ENCODE results near the gene NOXRED1.
"Not testable (repeated sequence)": the region's sequence is repeated elsewhere in the genome, so short reads cannot be mapped to it uniquely, and the experiment has no call there.

NOXRED1 gene

DNA sequence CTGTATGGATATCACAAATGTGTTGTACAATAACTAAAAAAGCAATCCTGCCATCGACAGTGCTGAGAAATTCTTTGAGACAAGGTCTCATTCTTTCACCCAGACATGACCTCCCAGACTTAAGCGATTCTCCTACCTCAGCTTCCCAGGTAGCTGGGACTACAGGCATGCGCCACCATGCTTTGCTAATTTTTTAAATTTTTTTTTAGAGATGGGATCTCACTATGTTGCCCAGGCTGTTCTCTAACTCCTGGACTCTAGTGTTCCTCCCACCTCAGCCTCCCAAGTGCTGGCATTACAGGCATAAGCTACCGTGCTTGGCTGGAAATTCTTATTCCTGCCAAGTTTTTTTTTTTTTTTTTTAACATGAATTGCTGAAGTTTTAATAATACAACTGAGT, 16.5 kb upstream of the NOXRED1 start:
- peaks cover 31% of the 10 kb centered on the region for H3K36me3 ChIP-seq (ENCODE audit: control insufficient read depth, insufficient read depth, low read length)
- H3K27me3 ChIP-seq (ENCODE audit: control insufficient read depth, insufficient read depth, low read length): no peaks in the 10 kb centered on the region
- H3K9ac ChIP-seq (ENCODE audit: low read length): no peak overlapping the region
- H3K4me1 ChIP-seq (ENCODE audit: control insufficient read depth, insufficient read depth, low read length): no peaks in the 10 kb centered on the region
- H3K27ac ChIP-seq (ENCODE audit: low read depth, low read length): no peak overlapping the region
- H3K4me3 ChIP-seq (ENCODE audit: low read length): no peak overlapping the region

- no peaks in the 10 kb centered on the region for H3K4me1 ChIP-seq (ENCODE audit: control insufficient read depth, insufficient read depth, low read length)
- peaks cover 31% of the 10 kb centered on the region for H3K36me3 ChIP-seq (ENCODE audit: control insufficient read depth, insufficient read depth, low read length)
- no peak overlapping the region for H3K9ac ChIP-seq (ENCODE audit: low read length)
- H3K4me3 ChIP-seq (ENCODE audit: low read length): no peak overlapping the region
- H3K27ac ChIP-seq (ENCODE audit: low read depth, low read length): no peak overlapping the region
- H3K27me3 ChIP-seq (ENCODE audit: control insufficient read depth, insufficient read depth, low read length): no peaks in the 10 kb centered on the region
These were observed 15.3 kb upstream of the NOXRED1 start for GRCh38 chr14:77438596-77438995.

GRCh38 chr14:77436042-77436441, 12.7 kb upstream of the NOXRED1 start:
- no peak overlapping the region for H3K9ac ChIP-seq (ENCODE audit: low read length)
- H3K4me1 ChIP-seq (ENCODE audit: control insufficient read depth, insufficient read depth, low read length): no peaks in the 10 kb centered on the region
- peaks cover 20% of the 10 kb centered on the region for H3K36me3 ChIP-seq (ENCODE audit: control insufficient read depth, insufficient read depth, low read length)
- no peak overlapping the region for H3K4me3 ChIP-seq (ENCODE audit: low read length)
- no peaks in the 10 kb centered on the region for H3K27me3 ChIP-seq (ENCODE audit: control insufficient read depth, insufficient read depth, low read length)
- no peak overlapping the region for H3K27ac ChIP-seq (ENCODE audit: low read depth, low read length)

DNA sequence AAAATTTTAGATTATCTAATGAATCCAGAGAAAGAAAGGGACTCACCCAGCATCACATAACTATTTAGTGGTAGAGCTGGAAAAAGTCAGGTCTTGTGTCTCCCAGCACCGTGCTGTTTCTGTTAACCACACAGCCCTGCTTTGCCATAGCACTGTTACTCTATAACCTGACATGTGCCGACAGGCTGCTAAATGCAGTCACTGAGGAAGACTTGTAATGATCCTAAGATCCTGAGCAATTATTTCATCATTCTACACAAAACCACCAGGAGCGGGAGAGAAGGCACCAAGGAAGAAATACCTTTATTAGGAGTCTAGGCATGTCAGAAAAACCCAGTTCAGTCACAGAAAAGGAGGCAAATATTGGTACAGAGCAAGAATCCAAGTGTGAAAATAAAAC, 3.1 kb upstream of the NOXRED1 start:
- no peak overlapping the region for H3K9ac ChIP-seq (ENCODE audit: low read length)
- H3K27ac ChIP-seq (ENCODE audit: low read depth, low read length): no peak overlapping the region
- H3K36me3 ChIP-seq (ENCODE audit: control insufficient read depth, insufficient read depth, low read length): peaks cover 40% of the 10 kb centered on the region
- H3K4me1 ChIP-seq (ENCODE audit: control insufficient read depth, insufficient read depth, low read length): no peaks in the 10 kb centered on the region
- H3K27me3 ChIP-seq (ENCODE audit: control insufficient read depth, insufficient read depth, low read length): no peaks in the 10 kb centered on the region
- H3K4me3 ChIP-seq (ENCODE audit: low read length): no peak overlapping the region

- Histone ChIP-seq H3K9ac (ENCODE audit: low read length) (no peak overlapping the region), H3K27ac (ENCODE audit: low read depth, low read length) (no peak overlapping the region), H3K4me3 (ENCODE audit: low read length) (no peak overlapping the region), H3K27me3 (ENCODE audit: control insufficient read depth, insufficient read depth, low read length) (no peaks in the 10 kb centered on the region), H3K36me3 (ENCODE audit: control insufficient read depth, insufficient read depth, low read length) (peaks cover 40% of the 10 kb centered on the region), H3K4me1 (ENCODE audit: control insufficient read depth, insufficient read depth, low read length) (no peaks in the 10 kb centered on the region)
These were observed 1.5 kb upstream of the NOXRED1 start for GRCh38 chr14:77424862-77425261.

DNA sequence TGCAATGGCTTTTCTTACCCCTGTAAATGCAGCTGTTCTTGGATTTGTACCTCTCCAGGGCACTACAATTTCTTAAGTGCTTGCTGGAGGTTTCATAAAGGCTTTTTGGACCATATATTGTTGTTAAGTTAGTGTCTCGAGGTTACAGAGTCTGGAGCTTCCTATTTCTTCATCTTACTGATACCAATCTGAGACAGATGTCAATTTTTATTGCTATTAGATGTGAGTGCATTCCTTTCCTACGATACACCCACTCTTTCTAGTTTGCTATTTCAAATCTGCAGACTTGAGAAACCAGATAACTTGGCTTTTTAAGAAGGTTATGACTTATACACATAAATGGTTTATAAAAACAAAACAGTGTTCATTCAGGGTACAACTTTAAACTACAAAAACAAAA, 2.1 kb downstream of the NOXRED1 start:
- H3K9ac ChIP-seq (ENCODE audit: low read length): no peak overlapping the region
- no peak overlapping the region for H3K27ac ChIP-seq (ENCODE audit: low read depth, low read length)
- H3K4me1 ChIP-seq (ENCODE audit: control insufficient read depth, insufficient read depth, low read length): no peaks in the 10 kb centered on the region
- peaks cover 11% of the 10 kb centered on the region for H3K36me3 ChIP-seq (ENCODE audit: control insufficient read depth, insufficient read depth, low read length)
- no peak overlapping the region for H3K4me3 ChIP-seq (ENCODE audit: low read length)
- H3K27me3 ChIP-seq (ENCODE audit: control insufficient read depth, insufficient read depth, low read length): no peaks in the 10 kb centered on the region

DNA sequence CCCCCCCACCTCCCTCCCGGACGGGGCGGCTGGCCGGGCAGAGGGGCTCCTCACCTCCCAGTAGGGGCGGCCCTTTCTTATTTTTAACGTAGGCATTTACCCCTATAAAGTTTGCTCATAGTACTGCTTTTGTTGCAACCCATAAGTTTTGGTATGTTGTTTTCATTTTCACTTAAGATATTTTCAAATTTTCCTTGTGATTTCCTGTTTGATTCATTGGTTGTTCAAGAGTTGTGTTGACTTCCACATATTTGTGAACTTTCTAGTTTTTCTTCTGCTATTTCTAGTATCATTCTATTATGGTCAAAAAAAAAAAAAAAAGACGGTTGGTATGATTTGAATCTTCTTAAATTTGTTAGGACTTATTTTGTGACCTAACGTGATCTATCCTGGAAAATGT, 6.5 kb downstream of the NOXRED1 start:
- Histone ChIP-seq H3K4me1 (ENCODE audit: control insufficient read depth, insufficient read depth, low read length) (no peaks in the 10 kb centered on the region), H3K4me3 (ENCODE audit: low read length) (no peak overlapping the region), H3K36me3 (ENCODE audit: control insufficient read depth, insufficient read depth, low read length) (no peaks in the 10 kb centered on the region), H3K9ac (ENCODE audit: low read length) (no peak overlapping the region), H3K27ac (ENCODE audit: low read depth, low read length) (no peak overlapping the region), H3K27me3 (ENCODE audit: control insufficient read depth, insufficient read depth, low read length) (no peaks in the 10 kb centered on the region)

GRCh38 chr14:77416098-77416497, 7.2 kb downstream of the NOXRED1 start:
- not testable (repeated sequence) for H3K27me3 ChIP-seq (ENCODE audit: control insufficient read depth, insufficient read depth, low read length); H3K4me3 ChIP-seq (ENCODE audit: low read length); H3K36me3 ChIP-seq (ENCODE audit: control insufficient read depth, insufficient read depth, low read length)

GRCh38 chr14:77415403-77416030, 7.8 kb downstream of the NOXRED1 start:
- not testable (repeated sequence) for H3K27ac ChIP-seq (ENCODE audit: low read depth, low read length); H3K9ac ChIP-seq (ENCODE audit: low read length); H3K27me3 ChIP-seq (ENCODE audit: control insufficient read depth, insufficient read depth, low read length); H3K4me1 ChIP-seq (ENCODE audit: control insufficient read depth, insufficient read depth, low read length); H3K4me3 ChIP-seq (ENCODE audit: low read length); H3K36me3 ChIP-seq (ENCODE audit: control insufficient read depth, insufficient read depth, low read length)

More at GRCh38 chr14:77416098-77416497, 7.2 kb downstream of the NOXRED1 start:
- H3K4me1 ChIP-seq (ENCODE audit: control insufficient read depth, insufficient read depth, low read length); H3K27ac ChIP-seq (ENCODE audit: low read depth, low read length); H3K9ac ChIP-seq (ENCODE audit: low read length): not testable (repeated sequence)

DNA sequence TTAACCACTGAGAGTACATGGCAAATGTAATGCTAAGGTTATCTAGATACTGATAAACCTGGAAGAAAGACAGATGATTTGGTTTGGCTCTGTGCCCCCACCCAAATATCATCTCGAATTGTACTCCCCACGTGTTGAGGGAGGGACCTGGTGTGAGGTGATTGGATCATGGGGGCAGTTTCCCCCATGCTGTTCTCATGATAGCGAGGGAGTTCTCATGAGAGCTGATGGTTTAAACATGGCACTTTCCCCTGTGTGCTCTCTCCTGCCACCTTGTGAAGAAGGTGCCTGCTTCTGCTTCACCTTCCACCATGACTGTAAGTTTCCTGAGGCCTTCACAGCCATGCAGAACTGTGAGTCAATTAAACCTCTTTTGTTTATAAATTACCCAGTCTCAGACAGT, 14.2 kb downstream of the NOXRED1 start:
- no peaks in the 10 kb centered on the region for H3K36me3 ChIP-seq (ENCODE audit: control insufficient read depth, insufficient read depth, low read length)
- H3K4me1 ChIP-seq (ENCODE audit: control insufficient read depth, insufficient read depth, low read length): no peaks in the 10 kb centered on the region
- H3K4me3 ChIP-seq (ENCODE audit: low read length): no peak overlapping the region
- no peak overlapping the region for H3K27ac ChIP-seq (ENCODE audit: low read depth, low read length)
- H3K27me3 ChIP-seq (ENCODE audit: control insufficient read depth, insufficient read depth, low read length): no peaks in the 10 kb centered on the region
- H3K9ac ChIP-seq (ENCODE audit: low read length): no peak overlapping the region

DNA sequence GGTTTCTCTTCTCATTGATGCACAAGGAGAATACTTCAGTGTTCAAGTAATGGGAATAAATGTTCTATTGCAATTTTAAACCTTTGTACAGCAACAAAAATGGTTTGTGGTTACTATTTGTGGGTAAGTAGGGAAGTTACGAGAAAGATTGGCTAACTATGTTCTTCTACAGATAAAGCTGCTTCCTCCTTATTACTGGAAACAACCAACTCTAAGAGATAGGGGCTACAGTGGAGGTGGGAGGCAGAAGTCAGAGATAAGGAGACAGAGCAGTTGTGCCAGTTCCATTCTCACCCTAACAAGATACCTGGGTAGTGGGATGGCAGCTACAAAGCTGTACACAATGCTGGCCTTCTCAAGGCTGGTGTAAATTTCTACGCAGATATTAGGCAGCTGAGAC, 16.2 kb downstream of the NOXRED1 start:
- H3K36me3 ChIP-seq (ENCODE audit: control insufficient read depth, insufficient read depth, low read length): no peaks in the 10 kb centered on the region
- no peak overlapping the region for H3K4me3 ChIP-seq (ENCODE audit: low read length)
- H3K27ac ChIP-seq (ENCODE audit: low read depth, low read length): no peak overlapping the region
- H3K9ac ChIP-seq (ENCODE audit: low read length): no peak overlapping the region
- H3K27me3 ChIP-seq (ENCODE audit: control insufficient read depth, insufficient read depth, low read length): no peaks in the 10 kb centered on the region
- H3K4me1 ChIP-seq (ENCODE audit: control insufficient read depth, insufficient read depth, low read length): no peaks in the 10 kb centered on the region

DNA sequence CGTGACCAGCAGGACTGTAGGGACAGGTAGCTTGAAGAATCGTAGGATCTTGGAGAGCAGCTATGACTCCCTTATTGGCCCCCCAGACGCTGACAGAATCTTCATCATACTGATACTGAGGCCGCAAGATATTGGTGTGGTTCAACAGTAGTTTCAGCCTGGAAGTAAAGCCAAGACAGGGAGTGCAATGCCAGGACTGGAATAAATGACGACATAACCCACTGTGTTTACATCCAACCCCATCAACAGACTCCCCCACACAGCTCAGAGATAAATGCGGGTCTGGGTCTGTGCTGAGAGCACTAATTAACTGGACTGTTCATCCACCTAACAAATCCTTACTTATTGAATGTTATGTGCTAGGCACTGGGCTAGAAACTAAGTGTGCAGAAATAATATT, 16.6 kb downstream of the NOXRED1 start:
- Histone ChIP-seq H3K36me3 (ENCODE audit: control insufficient read depth, insufficient read depth, low read length) (no peaks in the 10 kb centered on the region), H3K4me3 (ENCODE audit: low read length) (no peak overlapping the region), H3K4me1 (ENCODE audit: control insufficient read depth, insufficient read depth, low read length) (no peaks in the 10 kb centered on the region), H3K27ac (ENCODE audit: low read depth, low read length) (no peak overlapping the region), H3K9ac (ENCODE audit: low read length) (no peak overlapping the region), H3K27me3 (ENCODE audit: control insufficient read depth, insufficient read depth, low read length) (no peaks in the 10 kb centered on the region)

DNA sequence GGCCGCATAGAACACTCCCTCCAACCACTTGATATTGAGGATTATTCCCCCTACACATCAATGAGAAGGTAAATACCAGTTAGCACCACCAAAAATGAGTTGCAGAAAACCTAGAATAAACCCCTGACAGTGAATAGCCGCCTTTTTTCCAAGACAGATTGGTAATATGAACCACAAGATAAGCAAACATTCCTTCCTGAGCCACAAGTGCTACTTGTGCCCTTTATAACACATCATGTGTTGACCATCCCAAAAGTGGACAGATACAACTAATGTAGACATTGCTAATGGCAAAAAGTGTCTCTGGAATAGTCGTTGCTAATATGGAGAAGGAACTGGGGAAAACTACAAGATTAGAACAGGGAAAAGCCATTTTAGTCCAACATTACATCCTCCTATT, 17.2 kb downstream of the NOXRED1 start:
- Histone ChIP-seq H3K27ac (ENCODE audit: low read depth, low read length) (no peak overlapping the region), H3K4me3 (ENCODE audit: low read length) (no peak overlapping the region), H3K9ac (ENCODE audit: low read length) (no peak overlapping the region), H3K4me1 (ENCODE audit: control insufficient read depth, insufficient read depth, low read length) (no peaks in the 10 kb centered on the region), H3K27me3 (ENCODE audit: control insufficient read depth, insufficient read depth, low read length) (no peaks in the 10 kb centered on the region), H3K36me3 (ENCODE audit: control insufficient read depth, insufficient read depth, low read length) (no peaks in the 10 kb centered on the region)
